Neural cell (in vitro differentiated cells): ENCODE results near the gene KCNA10. TPM values are rescaled to one million over a fixed set of nuclear protein-coding genes. Genes with fewer than 3 reads are reported as not detected.

ENCODE experiments used
- H2AFZ ChIP-seq: fragments of 200-600, 300-800 bp; sonication (generic), shearing (Covaris generic); 2 replicates; pipeline ENCODE4 v1.6.0; 2014; ENCODE audit warnings: low read depth, mild to moderate bottlenecking, antibody characterized with exemption, low read length, moderate library complexity
- H3F3A ChIP-seq: fragments of 200-600 bp; shearing (Covaris generic); 2 replicates; pipeline ENCODE4 v1.6.1; 2016; ENCODE audit warnings: mild to moderate bottlenecking, moderate library complexity, mixed read lengths, antibody characterized with exemption, low read length; ENCODE audit not compliant: insufficient read depth, poor library complexity, severe bottlenecking
- H3K27ac ChIP-seq: fragments of 200-600, 300-800 bp; sonication (generic), shearing (Covaris generic); 2 replicates; pipeline ENCODE4 v1.5.1; 2014; ENCODE audit warnings: mild to moderate bottlenecking, low read length, moderate library complexity
- H3K27me3 ChIP-seq: fragments of 300-800, 200-600 bp; sonication (generic), shearing (Covaris generic); 2 replicates; pipeline ENCODE4 v1.6.0; 2014; ENCODE audit warnings: mild to moderate bottlenecking, low read depth, low read length, moderate library complexity; ENCODE audit not compliant: insufficient read depth
- H3K36me3 ChIP-seq: fragments of 300-800, 200-600 bp; sonication (generic), shearing (Covaris generic); 2 replicates; pipeline ENCODE4 v1.5.1; 2014; ENCODE audit warnings: mild to moderate bottlenecking, antibody characterized with exemption, low read length, moderate library complexity; ENCODE audit not compliant: insufficient read depth
- H3K4me2 ChIP-seq: fragments of 300-800, 200-600 bp; sonication (generic), shearing (Covaris generic); 2 replicates; pipeline ENCODE4 v1.6.0; 2014; ENCODE audit warnings: mild to moderate bottlenecking, low read length
- H3K4me3 ChIP-seq: fragments of 300-800, 200-600 bp; sonication (generic), shearing (Covaris generic); 2 replicates; pipeline ENCODE4 v1.5.1; 2014; ENCODE audit warnings: mild to moderate bottlenecking, low read length, moderate library complexity
- H3K79me2 ChIP-seq: fragments of 200-600 bp; shearing (Covaris generic); replicated peaks from 2 replicates; pipeline ENCODE4 v1.6.0; 2014; ENCODE audit warnings: mild to moderate bottlenecking, low read length, moderate library complexity; ENCODE audit not compliant: insufficient read depth
- H3K9ac ChIP-seq: fragments of 300-800, 200-600 bp; sonication (generic), shearing (Covaris generic); 2 replicates; pipeline ENCODE4 v1.6.1; 2016; ENCODE audit warnings: mild to moderate bottlenecking, low read length, mixed read lengths
- H3K9me2 ChIP-seq: fragments of 200-600 bp; shearing (Covaris generic); 2 replicates; pipeline ENCODE4 v1.6.1; 2016; ENCODE audit warnings: mild to moderate bottlenecking, low read length, mixed read lengths; ENCODE audit not compliant: insufficient read depth
- H3K9me3 ChIP-seq: fragments of 200-600, 300-800 bp; sonication (generic), shearing (Covaris generic); 2 replicates; pipeline ENCODE4 v1.6.1; 2016; ENCODE audit warnings: mild to moderate bottlenecking, mixed run types, low read length, moderate library complexity, mixed read lengths
- H4K20me1 ChIP-seq: fragments of 200-600 bp; shearing (Covaris generic); 2 replicates; pipeline ENCODE4 v1.6.1; 2016; ENCODE audit warnings: mild to moderate bottlenecking, mixed run types; ENCODE audit not compliant: insufficient read depth
- EP300 ChIP-seq: fragments of 450-650 bp; conservative IDR thresholded peaks from 2 replicates; pipeline ENCODE4 v1.6.1; 2014; ENCODE audit warnings: antibody characterized with exemption, mild to moderate bottlenecking, moderate library complexity; ENCODE audit not compliant: poor library complexity, severe bottlenecking
- EZH2 ChIP-seq: fragments of 200-600, 300-800 bp; shearing (Covaris generic), sonication (generic); IDR thresholded peaks from 2 replicates; pipeline ENCODE4 v1.6.1; 2014; ENCODE audit warnings: antibody characterized with exemption, low read length, borderline replicate concordance, mild to moderate bottlenecking; ENCODE audit not compliant: insufficient read depth, poor library complexity, severe bottlenecking
- MXI1 ChIP-seq: fragments of 450-650 bp; conservative IDR thresholded peaks from 2 replicates; pipeline ENCODE4 v1.6.1; 2014; ENCODE audit warnings: antibody characterized with exemption, mild to moderate bottlenecking; ENCODE audit not compliant: poor library complexity, severe bottlenecking
- POLR2AphosphoS5 ChIP-seq: IDR thresholded peaks from 2 replicates; pipeline ENCODE4 v1.6.1; 2012
- RAD21 ChIP-seq: fragments of 450-650 bp; conservative IDR thresholded peaks from 2 replicates; pipeline ENCODE4 v1.6.1; 2014; ENCODE audit warnings: antibody characterized with exemption, mild to moderate bottlenecking, moderate library complexity
- SMC3 ChIP-seq: fragments of 450-650 bp; conservative IDR thresholded peaks from 2 replicates; pipeline ENCODE4 v1.6.1; 2014; ENCODE audit warnings: antibody characterized with exemption, mild to moderate bottlenecking, moderate library complexity; ENCODE audit not compliant: poor library complexity
- TAF1 ChIP-seq: IDR thresholded peaks from 2 replicates; pipeline ENCODE4 v1.6.1; 2012; ENCODE audit warnings: low read depth
- polyA plus RNA-seq: library from polyadenylated mRNA; depleted of rRNA; stranded (reverse); fragments of >200 nt; gene quantifications from 2 replicates; pipeline ENCODE4 v1.2.3, GENCODE V29; 2014
- TF ChIP-seq, protein P1 (sequence below): fragments of 450-650 bp; IDR thresholded peaks from 2 replicates; pipeline ENCODE4 v1.5.1; 2014; ENCODE audit warnings: antibody characterized with exemption, mild to moderate bottlenecking, moderate library complexity; ENCODE audit not compliant: poor library complexity, severe bottlenecking
- TF ChIP-seq, protein P2 (sequence below): IDR thresholded peaks from 2 replicates; pipeline ENCODE4 v1.6.1; 2012; ENCODE audit warnings: borderline replicate concordance

Gene KCNA10
- polyA plus RNA-seq, 1 donor from 2014 or later, result not detected

DNA sequence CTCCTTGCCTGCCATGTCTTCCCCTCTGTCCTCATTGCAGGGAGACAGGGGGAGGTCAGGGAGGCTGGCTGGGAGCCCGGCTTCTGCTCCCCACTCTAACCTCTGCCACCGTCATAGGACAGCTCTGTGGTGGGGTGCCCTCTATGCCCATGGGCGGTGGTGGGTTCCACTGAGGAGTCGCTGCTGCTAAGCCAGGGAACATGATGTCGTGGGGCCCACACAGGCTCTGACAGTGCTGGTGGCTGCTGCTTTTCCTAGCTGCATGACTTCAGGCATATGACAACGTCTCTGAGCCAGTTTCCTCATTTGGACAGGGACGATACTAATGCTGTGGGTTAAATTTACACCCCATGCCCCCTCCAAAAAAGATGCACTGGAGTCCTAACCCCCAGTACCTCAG is 14.7 kb downstream of the KCNA10 start:
- TF ChIP-seq RAD21, result no peak
- no peak for TF ChIP-seq EP300
- no peak for TF ChIP-seq SMC3
- TF ChIP-seq, protein P1, sequence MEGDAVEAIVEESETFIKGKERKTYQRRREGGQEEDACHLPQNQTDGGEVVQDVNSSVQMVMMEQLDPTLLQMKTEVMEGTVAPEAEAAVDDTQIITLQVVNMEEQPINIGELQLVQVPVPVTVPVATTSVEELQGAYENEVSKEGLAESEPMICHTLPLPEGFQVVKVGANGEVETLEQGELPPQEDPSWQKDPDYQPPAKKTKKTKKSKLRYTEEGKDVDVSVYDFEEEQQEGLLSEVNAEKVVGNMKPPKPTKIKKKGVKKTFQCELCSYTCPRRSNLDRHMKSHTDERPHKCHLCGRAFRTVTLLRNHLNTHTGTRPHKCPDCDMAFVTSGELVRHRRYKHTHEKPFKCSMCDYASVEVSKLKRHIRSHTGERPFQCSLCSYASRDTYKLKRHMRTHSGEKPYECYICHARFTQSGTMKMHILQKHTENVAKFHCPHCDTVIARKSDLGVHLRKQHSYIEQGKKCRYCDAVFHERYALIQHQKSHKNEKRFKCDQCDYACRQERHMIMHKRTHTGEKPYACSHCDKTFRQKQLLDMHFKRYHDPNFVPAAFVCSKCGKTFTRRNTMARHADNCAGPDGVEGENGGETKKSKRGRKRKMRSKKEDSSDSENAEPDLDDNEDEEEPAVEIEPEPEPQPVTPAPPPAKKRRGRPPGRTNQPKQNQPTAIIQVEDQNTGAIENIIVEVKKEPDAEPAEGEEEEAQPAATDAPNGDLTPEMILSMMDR, result no peak
- no peak for TF ChIP-seq MXI1
- no peak for TF ChIP-seq POLR2AphosphoS5
- no peaks in the 10 kb centered on the region for H4K20me1 ChIP-seq
- H3K9me3 ChIP-seq, result no peaks in the 10 kb centered on the region
- H3K79me2 ChIP-seq, result no peaks in the 10 kb centered on the region
- no peaks in the 10 kb centered on the region for H3K27me3 ChIP-seq
- H3K4me3 ChIP-seq, result no peak overlapping the region
- H3K9ac ChIP-seq, result no peak overlapping the region
- H3K4me2 ChIP-seq, result no peak overlapping the region
- H2AFZ ChIP-seq, result no peak overlapping the region
- no peak overlapping the region for H3K27ac ChIP-seq
- no peaks in the 10 kb centered on the region for H3K9me2 ChIP-seq
- H3K36me3 ChIP-seq, result no peaks in the 10 kb centered on the region
- no peaks in the 10 kb centered on the region for H3F3A ChIP-seq

GRCh38 chr1:110503471-110503870 is 15.5 kb downstream of the KCNA10 start:
- Histone ChIP-seq H3K79me2 (no peaks in the 10 kb centered on the region), H3K36me3 (no peaks in the 10 kb centered on the region), H3K9me3 (no peaks in the 10 kb centered on the region), H3K27me3 (no peaks in the 10 kb centered on the region), H3K9me2 (no peaks in the 10 kb centered on the region), H4K20me1 (no peaks in the 10 kb centered on the region), H3K4me3 (no peak overlapping the region), H3F3A (no peaks in the 10 kb centered on the region), H2AFZ (no peak overlapping the region), H3K4me2 (no peak overlapping the region), H3K27ac (no peak overlapping the region), H3K9ac (no peak overlapping the region)
- TF ChIP-seq EP300, result no peak
- TF ChIP-seq, protein P1, result no peak
- TF ChIP-seq, protein P2, sequence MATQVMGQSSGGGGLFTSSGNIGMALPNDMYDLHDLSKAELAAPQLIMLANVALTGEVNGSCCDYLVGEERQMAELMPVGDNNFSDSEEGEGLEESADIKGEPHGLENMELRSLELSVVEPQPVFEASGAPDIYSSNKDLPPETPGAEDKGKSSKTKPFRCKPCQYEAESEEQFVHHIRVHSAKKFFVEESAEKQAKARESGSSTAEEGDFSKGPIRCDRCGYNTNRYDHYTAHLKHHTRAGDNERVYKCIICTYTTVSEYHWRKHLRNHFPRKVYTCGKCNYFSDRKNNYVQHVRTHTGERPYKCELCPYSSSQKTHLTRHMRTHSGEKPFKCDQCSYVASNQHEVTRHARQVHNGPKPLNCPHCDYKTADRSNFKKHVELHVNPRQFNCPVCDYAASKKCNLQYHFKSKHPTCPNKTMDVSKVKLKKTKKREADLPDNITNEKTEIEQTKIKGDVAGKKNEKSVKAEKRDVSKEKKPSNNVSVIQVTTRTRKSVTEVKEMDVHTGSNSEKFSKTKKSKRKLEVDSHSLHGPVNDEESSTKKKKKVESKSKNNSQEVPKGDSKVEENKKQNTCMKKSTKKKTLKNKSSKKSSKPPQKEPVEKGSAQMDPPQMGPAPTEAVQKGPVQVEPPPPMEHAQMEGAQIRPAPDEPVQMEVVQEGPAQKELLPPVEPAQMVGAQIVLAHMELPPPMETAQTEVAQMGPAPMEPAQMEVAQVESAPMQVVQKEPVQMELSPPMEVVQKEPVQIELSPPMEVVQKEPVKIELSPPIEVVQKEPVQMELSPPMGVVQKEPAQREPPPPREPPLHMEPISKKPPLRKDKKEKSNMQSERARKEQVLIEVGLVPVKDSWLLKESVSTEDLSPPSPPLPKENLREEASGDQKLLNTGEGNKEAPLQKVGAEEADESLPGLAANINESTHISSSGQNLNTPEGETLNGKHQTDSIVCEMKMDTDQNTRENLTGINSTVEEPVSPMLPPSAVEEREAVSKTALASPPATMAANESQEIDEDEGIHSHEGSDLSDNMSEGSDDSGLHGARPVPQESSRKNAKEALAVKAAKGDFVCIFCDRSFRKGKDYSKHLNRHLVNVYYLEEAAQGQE, result no peak
- TF ChIP-seq RAD21, result no peak
- no peak for TF ChIP-seq MXI1
- no peak for TF ChIP-seq EZH2
- TF ChIP-seq TAF1, result no peak
- no peak for TF ChIP-seq SMC3
- no peak for TF ChIP-seq POLR2AphosphoS5
